ENCODE measurements around the gene FUT3.

GRCh38 chr19:5895409-5895808 lies 44.2 kb upstream of the FUT3 start:
- TF ChIP-seq CTCF (IDR thresholded peaks at IDR 0.05) (no peak), POLR2AphosphoS5 (IDR thresholded peaks at IDR 0.05) (no peak), POLR2A (IDR thresholded peaks at IDR 0.05) (no peak)

All from stomach (tissue), 4 donors.